Ishikawa (cell line): ENCODE results near the gene ITIH1.

Source experiments
- EGR1 ChIP-seq: IDR thresholded peaks from 2 replicates; pipeline ENCODE4 v1.6.1; 2012
- EP300 ChIP-seq: IDR thresholded peaks from 2 replicates; pipeline ENCODE4 v1.6.1; 2012; ENCODE audit warnings: borderline replicate concordance
- NFIC ChIP-seq: IDR thresholded peaks from 2 replicates; pipeline ENCODE4 v1.6.1; 2012
- RAD21 ChIP-seq: IDR thresholded peaks from 2 replicates; pipeline ENCODE4 v1.6.1; 2012; ENCODE audit warnings: low read depth
- TEAD4 ChIP-seq: IDR thresholded peaks from 2 replicates; pipeline ENCODE4 v1.6.1; 2012
- TF ChIP-seq, protein P1 (sequence below): IDR thresholded peaks from 2 replicates; pipeline ENCODE4 v1.6.1; 2012

DNA sequence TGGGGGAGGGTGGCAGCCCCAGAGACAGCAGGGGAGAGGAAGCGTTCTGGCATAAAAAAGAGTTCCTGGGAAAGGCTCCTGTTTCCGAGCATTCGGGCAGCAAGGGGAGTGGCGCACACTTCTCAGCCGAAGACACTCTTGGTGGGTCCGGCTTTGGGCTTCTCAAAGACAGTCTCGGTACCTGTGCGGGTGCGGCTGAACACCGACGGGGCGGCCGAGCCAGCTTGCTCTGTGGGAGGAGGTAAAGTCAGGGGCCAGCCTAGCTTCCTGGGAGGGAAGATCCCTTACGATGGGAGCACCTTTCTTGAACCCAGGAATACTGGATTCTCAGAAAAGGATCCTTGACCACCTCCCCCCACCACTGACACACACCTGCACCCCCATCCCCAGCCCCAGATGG, 55.8 kb downstream of the ITIH1 start:
- TF ChIP-seq RAD21 (no peak), NFIC (no peak), TEAD4 (no peak), EGR1 (no peak), EP300 (no peak)
- TF ChIP-seq, protein P1, sequence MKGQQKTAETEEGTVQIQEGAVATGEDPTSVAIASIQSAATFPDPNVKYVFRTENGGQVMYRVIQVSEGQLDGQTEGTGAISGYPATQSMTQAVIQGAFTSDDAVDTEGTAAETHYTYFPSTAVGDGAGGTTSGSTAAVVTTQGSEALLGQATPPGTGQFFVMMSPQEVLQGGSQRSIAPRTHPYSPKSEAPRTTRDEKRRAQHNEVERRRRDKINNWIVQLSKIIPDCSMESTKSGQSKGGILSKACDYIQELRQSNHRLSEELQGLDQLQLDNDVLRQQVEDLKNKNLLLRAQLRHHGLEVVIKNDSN, result no peak
